OCI-LY1 (cell line): ENCODE data around the gene KY.

Experiments used
- H2AFZ ChIP-seq: fragments of 200-600 bp; sonication (generic), shearing (Covaris generic); 2 replicates; pipeline ENCODE4 v1.6.0; 2014; ENCODE audit warnings: antibody characterized with exemption, mild to moderate bottlenecking, low read length
- H3F3A ChIP-seq: fragments of 200-600 bp; sonication (generic), shearing (Covaris generic); 2 replicates; pipeline ENCODE4 v1.6.0; 2014; ENCODE audit warnings: mild to moderate bottlenecking, antibody characterized with exemption, low read length, moderate library complexity; ENCODE audit not compliant: insufficient read depth
- H3K27ac ChIP-seq: fragments of 200-600 bp; sonication (generic); 2 replicates; pipeline ENCODE4 v1.5.1; 2014; ENCODE audit warnings: low read length, mixed run types, mild to moderate bottlenecking, low read depth; ENCODE audit not compliant: poor library complexity, severe bottlenecking
- H3K27me3 ChIP-seq: fragments of 200-600 bp; sonication (generic); 2 replicates; pipeline ENCODE4 v1.6.0; 2014; ENCODE audit warnings: antibody characterized with exemption, mild to moderate bottlenecking, low read length, moderate library complexity; ENCODE audit not compliant: insufficient read depth
- H3K36me3 ChIP-seq: fragments of 200-600 bp; sonication (generic); 2 replicates; pipeline ENCODE4 v1.6.1; 2014; ENCODE audit warnings: mild to moderate bottlenecking, antibody characterized with exemption, low read length, moderate library complexity, mixed read lengths; ENCODE audit not compliant: insufficient read depth
- H3K4me1 ChIP-seq: fragments of 200-600 bp; sonication (generic); 2 replicates; pipeline ENCODE4 v1.5.1; 2014; ENCODE audit warnings: mild to moderate bottlenecking, low read length, moderate library complexity; ENCODE audit not compliant: insufficient read depth, severe bottlenecking
- H3K4me2 ChIP-seq: fragments of 200-600 bp; sonication (generic), shearing (Covaris generic); 2 replicates; pipeline ENCODE4 v1.6.1; 2014; ENCODE audit warnings: low read length
- H3K4me3 ChIP-seq: fragments of 200-600 bp; sonication (generic); 2 replicates; pipeline ENCODE4 v1.5.1; 2014; ENCODE audit warnings: low read length, low read depth, mild to moderate bottlenecking, mixed read lengths; ENCODE audit not compliant: poor library complexity, severe bottlenecking
- H3K79me2 ChIP-seq: fragments of 200-600 bp; shearing (Covaris generic); 2 replicates; pipeline ENCODE4 v1.6.1; 2016; ENCODE audit warnings: mixed run types, low read length, mixed read lengths; ENCODE audit not compliant: insufficient read depth
- H3K9ac ChIP-seq: fragments of 200-600 bp; sonication (generic), shearing (Covaris generic); 2 replicates; pipeline ENCODE4 v1.6.1; 2014; ENCODE audit warnings: mild to moderate bottlenecking, low read length, mixed read lengths
- H3K9me2 ChIP-seq: fragments of 200-600 bp; sonication (generic), shearing (Covaris generic); 2 replicates; pipeline ENCODE4 v1.6.1; 2014; ENCODE audit warnings: low read depth, mild to moderate bottlenecking, low read length, mixed read lengths
- H3K9me3 ChIP-seq: fragments of 200-600 bp; shearing (Covaris generic); 2 replicates; pipeline ENCODE4 v1.6.1; 2014; ENCODE audit warnings: low read length, mixed read lengths
- H4K20me1 ChIP-seq: fragments of 200-600 bp; sonication (generic), shearing (Covaris generic); 2 replicates; pipeline ENCODE4 v1.6.0; 2016; ENCODE audit warnings: mild to moderate bottlenecking, low read length; ENCODE audit not compliant: insufficient read depth
- CTCF ChIP-seq: fragments of 200-600 bp; sonication (generic), shearing (Covaris generic); IDR thresholded peaks from 2 replicates; pipeline ENCODE4 v1.5.1; 2017; ENCODE audit warnings: mild to moderate bottlenecking, antibody characterized with exemption, low read length, moderate library complexity, mixed read lengths
- EZH2 ChIP-seq: fragments of 200-600 bp; sonication (generic), shearing (Covaris generic); IDR thresholded peaks from 2 replicates; pipeline ENCODE4 v1.8.0; 2017; ENCODE audit warnings: borderline replicate concordance, mixed run types, mild to moderate bottlenecking, antibody characterized with exemption, low read length, moderate library complexity, mixed read lengths

The KY gene

GRCh38 chr3:134677987-134678308, 27.1 kb upstream of the KY start:
- Histone ChIP-seq H3K4me2 (no peak overlapping the region), H4K20me1 (no peaks in the 10 kb centered on the region), H3F3A (no peaks in the 10 kb centered on the region), H3K27ac (no peak overlapping the region), H3K79me2 (no peaks in the 10 kb centered on the region), H3K4me1 (no peaks in the 10 kb centered on the region), H3K27me3 (no peaks in the 10 kb centered on the region), H2AFZ (no peak overlapping the region), H3K9me3 (peaks cover 9% of the 10 kb centered on the region), H3K4me3 (no peak overlapping the region), H3K9ac (no peak overlapping the region), H3K9me2 (no peaks in the 10 kb centered on the region), H3K36me3 (no peaks in the 10 kb centered on the region)
- no peak for TF ChIP-seq CTCF
- TF ChIP-seq EZH2 = no peak

GRCh38 chr3:134677196-134677986, 26.6 kb upstream of the KY start:
- Histone ChIP-seq H3K9me3 (peaks cover 9% of the 10 kb centered on the region), H3K9ac (no peak overlapping the region), H3F3A (no peaks in the 10 kb centered on the region), H3K79me2 (no peaks in the 10 kb centered on the region), H3K4me2 (no peak overlapping the region), H3K9me2 (no peaks in the 10 kb centered on the region), H3K27ac (no peak overlapping the region), H3K36me3 (no peaks in the 10 kb centered on the region), H2AFZ (no peak overlapping the region), H3K27me3 (no peaks in the 10 kb centered on the region), H3K4me3 (no peak overlapping the region), H4K20me1 (no peaks in the 10 kb centered on the region), H3K4me1 (no peaks in the 10 kb centered on the region)
- peak; percentile 88 for TF ChIP-seq CTCF
- TF ChIP-seq EZH2 = no peak

GRCh38 chr3:134675726-134676256, 25.0 kb upstream of the KY start:
- TF ChIP-seq EZH2 (no peak), CTCF (no peak)
- no peaks in the 10 kb centered on the region for H3K27me3 ChIP-seq
- H3K4me2 ChIP-seq = no peak overlapping the region
- no peak overlapping the region for H3K4me3 ChIP-seq
- no peak overlapping the region for H3K27ac ChIP-seq
- no peaks in the 10 kb centered on the region for H3K4me1 ChIP-seq
- no peaks in the 10 kb centered on the region for H3F3A ChIP-seq
- H3K9me2 ChIP-seq = no peaks in the 10 kb centered on the region
- H3K9me3 ChIP-seq = peaks cover 9% of the 10 kb centered on the region
- no peaks in the 10 kb centered on the region for H3K79me2 ChIP-seq
- H3K36me3 ChIP-seq = no peaks in the 10 kb centered on the region
- no peaks in the 10 kb centered on the region for H4K20me1 ChIP-seq
- H3K9ac ChIP-seq = no peak overlapping the region
- H2AFZ ChIP-seq = no peak overlapping the region
